ENCODE results near the gene ADAMTS8. TPM values are rescaled to one million over a fixed set of nuclear protein-coding genes. Genes with fewer than 3 reads are reported as not detected.

Gene ADAMTS8, protein sequence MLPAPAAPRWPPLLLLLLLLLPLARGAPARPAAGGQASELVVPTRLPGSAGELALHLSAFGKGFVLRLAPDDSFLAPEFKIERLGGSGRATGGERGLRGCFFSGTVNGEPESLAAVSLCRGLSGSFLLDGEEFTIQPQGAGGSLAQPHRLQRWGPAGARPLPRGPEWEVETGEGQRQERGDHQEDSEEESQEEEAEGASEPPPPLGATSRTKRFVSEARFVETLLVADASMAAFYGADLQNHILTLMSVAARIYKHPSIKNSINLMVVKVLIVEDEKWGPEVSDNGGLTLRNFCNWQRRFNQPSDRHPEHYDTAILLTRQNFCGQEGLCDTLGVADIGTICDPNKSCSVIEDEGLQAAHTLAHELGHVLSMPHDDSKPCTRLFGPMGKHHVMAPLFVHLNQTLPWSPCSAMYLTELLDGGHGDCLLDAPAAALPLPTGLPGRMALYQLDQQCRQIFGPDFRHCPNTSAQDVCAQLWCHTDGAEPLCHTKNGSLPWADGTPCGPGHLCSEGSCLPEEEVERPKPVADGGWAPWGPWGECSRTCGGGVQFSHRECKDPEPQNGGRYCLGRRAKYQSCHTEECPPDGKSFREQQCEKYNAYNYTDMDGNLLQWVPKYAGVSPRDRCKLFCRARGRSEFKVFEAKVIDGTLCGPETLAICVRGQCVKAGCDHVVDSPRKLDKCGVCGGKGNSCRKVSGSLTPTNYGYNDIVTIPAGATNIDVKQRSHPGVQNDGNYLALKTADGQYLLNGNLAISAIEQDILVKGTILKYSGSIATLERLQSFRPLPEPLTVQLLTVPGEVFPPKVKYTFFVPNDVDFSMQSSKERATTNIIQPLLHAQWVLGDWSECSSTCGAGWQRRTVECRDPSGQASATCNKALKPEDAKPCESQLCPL
- total RNA-seq, result 3.9 TPM
- long read RNA-seq, full-length matches to known transcripts, result 6 of 16 reads
- long read RNA-seq, partial matches to known transcripts, result 6 of 16 reads
- long read RNA-seq, other reads (novel, unspliced or antisense), result 4 of 16 reads

GRCh38 chr11:130428316-130429119 is at the start of gene ADAMTS8:
Gene ADAMTS8 (minus strand): TSS chr11:130428609. CDS start chr11:130428286, 323 bp downstream.
- no peak for DNase-seq (ENCODE audit: low spot score)
- intact Hi-C loops (cut with DNase I), result loop anchor here (2.0 to 5.0 kb wide), 2 partner anchors 38 to 216 kb away; no protein-coding TSS in a partner anchor

GRCh38 chr11:130477586-130478203 is 49.3 kb upstream of the ADAMTS8 start:
- intact Hi-C loops (cut with DNase I), result loop anchor here (1.0 to 5.0 kb wide), 3 partner anchors 23 to 200 kb away; no protein-coding TSS in a partner anchor
- no peak for DNase-seq (ENCODE audit: low spot score)

DNA sequence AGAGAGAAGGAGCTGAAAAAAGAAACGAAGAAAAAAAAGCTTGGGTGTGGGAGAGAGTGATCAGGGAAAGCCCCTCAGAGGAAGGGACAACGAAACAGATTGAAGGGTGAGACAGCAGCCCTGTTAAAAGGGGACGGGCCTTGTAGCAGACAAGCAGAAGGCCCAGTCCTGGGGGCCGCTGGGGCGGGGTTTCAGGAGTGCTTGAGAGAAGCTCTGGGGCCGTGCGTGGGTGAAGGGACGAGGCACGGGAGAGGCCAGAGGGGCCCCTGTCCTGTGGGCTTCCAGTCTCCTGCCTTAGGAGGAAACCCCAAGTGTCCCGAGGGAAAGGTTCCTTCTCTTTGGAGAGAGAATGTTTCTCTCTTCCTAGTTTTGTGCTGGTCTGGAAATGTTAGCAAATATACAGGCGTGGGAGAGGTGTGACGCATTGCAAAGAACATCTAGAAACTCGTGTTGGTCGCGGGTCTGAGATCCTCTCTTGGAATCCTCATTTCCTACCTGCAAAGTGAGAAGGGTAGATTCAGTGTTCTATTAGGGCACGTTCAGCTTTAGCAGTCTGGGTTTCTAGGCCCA is 48.6 kb upstream of the ADAMTS8 start:
- no peak for DNase-seq (ENCODE audit: low spot score)
- intact Hi-C loops (cut with DNase I), result loop anchor here (2.0 to 5.0 kb wide), 2 partner anchors 22 to 200 kb away; no protein-coding TSS in a partner anchor

DNA sequence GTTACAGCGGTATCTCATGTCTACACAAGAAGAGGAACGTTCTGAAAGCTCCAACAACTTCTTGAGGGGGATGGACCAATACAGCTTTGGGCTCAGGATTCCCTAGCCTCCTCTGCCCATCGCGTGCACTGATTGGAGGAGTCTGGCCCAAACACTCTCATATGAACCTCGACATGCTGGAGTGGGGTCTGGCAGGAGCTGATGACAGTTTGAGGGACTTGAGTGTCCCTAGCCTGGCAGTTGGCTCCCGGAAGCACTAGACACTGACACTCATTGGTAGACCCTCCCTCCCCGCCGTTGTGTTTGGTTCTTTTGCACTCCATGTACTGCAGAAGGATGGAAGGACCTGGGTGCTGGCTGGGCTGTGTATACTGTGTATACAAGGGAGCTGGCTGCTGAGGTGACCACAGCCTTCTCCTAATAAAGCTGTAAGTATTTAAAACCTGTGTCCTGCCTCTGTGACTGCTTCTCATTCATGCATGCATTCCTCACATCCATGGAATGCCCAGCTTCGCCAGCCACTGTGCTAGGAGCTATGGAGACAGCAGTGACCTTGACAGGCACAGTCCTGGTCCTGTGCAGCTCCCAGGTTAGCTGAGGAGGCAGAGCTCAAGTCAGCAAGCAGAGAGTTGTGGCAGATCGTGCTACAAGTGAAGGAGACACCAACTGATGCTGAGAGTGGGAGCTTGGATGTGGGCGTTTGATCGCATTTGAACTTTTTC is 48.0 kb upstream of the ADAMTS8 start:
- intact Hi-C loops (cut with DNase I), result loop anchor here (2.0 to 5.0 kb wide), 2 partner anchors 22 to 201 kb away; no protein-coding TSS in a partner anchor
- DNase-seq (ENCODE audit: low spot score), result no peak

GRCh38 chr11:130475426-130476053 is 47.1 kb upstream of the ADAMTS8 start:
- intact Hi-C loops (cut with DNase I), result loop anchor here (2.0 to 5.0 kb wide), 2 partner anchors 21 to 202 kb away; no protein-coding TSS in a partner anchor
- no peak for DNase-seq (ENCODE audit: low spot score)

DNA sequence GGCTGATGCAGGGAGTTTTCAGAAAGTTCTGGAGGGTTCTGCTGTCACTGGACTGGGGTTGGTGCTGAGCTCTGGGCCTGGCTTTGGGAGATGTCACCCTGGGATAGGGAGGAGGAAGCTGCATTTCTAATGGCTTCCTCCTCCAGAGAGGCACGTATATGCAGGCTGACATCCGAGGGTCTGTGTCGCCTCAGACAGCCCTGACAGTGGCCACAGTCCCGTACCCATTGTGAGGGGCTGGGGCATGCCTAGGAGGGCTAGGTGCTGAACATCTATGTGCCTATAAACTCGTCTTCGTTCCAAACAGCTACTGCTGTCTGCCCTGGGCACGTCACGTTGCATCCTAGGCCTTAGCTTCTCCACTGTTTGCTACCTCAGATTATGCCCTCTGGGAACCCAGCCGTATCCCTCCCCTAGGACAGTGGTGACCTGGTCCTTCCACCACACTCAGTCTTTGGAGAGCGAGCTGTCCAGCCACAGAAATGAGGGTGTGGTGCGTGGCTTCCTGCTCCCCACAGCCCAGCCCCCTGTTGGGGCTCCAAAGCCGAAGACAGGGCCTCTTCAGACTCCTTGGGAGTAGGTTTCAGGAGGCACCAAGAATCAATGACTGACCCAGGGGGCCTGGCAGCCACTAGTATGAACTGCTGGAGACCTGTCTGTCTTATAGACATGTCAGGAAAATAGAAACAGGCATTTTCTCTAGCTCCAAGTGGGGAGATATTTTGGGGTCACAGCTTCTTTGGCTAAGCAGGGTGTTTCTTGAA is 46.4 kb upstream of the ADAMTS8 start:
- no peak for DNase-seq (ENCODE audit: low spot score)
- intact Hi-C loops (cut with DNase I), result loop anchor here (5.0 kb wide), 1 partner anchor 202 kb away; no protein-coding TSS in a partner anchor

DNA sequence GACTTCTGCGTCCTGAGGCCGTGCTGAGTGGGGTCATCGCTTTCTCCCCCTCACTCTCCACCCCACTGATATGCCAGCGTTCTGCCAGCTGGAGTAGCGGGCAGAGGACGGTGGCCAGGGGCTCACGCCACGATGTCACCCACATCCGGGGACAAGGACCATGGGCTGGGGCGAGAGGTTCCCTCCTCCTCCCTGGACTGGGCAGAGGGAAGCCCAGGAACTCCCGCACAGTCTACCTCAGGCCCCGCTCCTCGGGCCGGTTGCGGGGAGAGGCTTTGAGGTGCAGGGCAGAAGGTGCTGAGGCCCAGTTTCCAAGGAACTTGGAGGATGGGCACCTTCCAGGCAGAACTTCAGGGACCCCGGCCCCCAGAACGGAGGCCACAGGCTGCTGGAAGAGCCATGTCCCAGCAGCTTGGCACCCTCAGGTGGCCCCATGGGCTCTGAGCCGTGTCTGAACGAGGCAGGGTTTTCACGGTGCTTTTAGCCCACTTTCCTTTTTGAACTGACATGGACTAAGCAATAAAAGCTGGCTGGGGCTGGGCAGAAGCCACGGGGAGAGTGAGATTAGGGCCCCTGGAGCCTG is 45.5 kb upstream of the ADAMTS8 start:
- intact Hi-C loops (cut with DNase I), result no loop called here
- no peak for DNase-seq (ENCODE audit: low spot score)

DNA sequence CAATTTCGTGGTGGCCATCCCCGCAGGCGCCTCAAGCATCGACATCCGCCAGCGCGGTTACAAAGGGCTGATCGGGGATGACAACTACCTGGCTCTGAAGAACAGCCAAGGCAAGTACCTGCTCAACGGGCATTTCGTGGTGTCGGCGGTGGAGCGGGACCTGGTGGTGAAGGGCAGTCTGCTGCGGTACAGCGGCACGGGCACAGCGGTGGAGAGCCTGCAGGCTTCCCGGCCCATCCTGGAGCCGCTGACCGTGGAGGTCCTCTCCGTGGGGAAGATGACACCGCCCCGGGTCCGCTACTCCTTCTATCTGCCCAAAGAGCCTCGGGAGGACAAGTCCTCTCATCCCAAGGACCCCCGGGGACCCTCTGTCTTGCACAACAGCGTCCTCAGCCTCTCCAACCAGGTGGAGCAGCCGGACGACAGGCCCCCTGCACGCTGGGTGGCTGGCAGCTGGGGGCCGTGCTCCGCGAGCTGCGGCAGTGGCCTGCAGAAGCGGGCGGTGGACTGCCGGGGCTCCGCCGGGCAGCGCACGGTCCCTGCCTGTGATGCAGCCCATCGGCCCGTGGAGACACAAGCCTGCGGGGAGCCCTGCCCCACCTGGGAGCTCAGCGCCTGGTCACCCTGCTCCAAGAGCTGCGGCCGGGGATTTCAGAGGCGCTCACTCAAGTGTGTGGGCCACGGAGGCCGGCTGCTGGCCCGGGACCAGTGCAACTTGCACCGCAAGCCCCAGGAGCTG is 44.8 kb upstream of the ADAMTS8 start:
- DNase-seq (ENCODE audit: low spot score), result no peak
- intact Hi-C loops (cut with DNase I), result no loop called here

DNA sequence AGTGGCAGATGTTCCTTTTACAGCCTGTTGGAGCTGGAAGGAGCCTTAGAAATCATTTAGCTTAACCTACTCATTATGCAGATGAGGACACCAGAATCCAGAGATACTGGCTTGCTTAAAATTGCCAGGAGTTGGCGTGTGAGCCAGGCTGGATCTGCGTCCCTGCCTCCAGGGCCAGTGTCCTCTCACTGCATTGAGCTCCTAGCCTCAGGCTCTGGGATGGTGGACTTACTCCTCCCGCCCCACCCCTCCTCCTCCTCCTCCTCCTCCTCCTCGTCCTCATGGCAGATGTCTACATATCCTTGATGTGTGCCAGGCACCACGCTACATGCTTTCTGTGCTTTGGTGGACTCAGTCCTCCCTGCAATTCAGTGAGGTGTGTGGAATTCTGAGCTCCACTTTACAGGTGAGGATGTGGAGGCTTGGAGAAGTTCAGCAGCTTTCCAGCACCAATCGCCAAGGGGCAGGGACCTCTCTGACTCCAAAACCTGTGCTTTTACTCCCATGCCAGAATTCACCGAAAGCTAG is 44.1 kb upstream of the ADAMTS8 start:
- intact Hi-C loops (cut with DNase I), result no loop called here
- no peak for DNase-seq (ENCODE audit: low spot score)

DNA sequence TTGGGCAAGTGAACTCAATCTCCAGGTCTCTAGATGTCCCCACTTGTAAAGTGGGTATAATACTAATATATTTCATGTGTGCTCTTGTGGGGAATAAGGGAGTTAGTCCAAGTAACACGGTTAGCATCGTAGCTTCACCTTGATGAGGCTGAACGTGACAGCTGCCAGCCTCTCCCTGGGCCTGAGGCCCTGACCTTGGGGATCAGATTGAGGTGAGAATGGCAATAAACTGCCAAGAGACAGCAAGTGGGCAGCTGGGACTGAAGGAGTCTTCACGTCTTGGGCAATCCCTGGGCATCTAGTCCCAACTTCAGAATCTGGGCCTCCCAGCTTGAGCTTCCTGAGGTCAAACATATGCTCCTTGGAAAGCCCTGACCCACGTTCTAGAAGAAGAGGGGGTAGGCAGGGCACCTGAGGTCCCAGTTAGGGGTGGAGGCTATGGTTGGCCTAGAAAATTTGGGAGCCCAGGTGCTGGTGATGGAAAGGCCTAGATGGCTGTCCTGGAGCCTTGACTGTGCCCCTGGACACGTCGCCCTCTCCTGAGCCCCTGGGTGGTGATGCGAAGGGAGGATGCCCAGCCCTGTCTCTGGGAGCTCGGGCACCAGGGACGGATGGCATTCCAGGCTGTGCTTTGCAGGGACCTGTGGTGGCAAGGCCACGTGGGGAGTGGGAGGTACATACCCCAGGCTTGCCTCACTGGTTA is 43.5 kb upstream of the ADAMTS8 start:
- no peak for DNase-seq (ENCODE audit: low spot score)
- intact Hi-C loops (cut with DNase I), result no loop called here

GRCh38 chr11:130470832-130471706 is 42.7 kb upstream of the ADAMTS8 start:
- DNase-seq (ENCODE audit: low spot score), result no peak
- intact Hi-C loops (cut with DNase I), result no loop called here

GRCh38 chr11:130469181-130469580 is 40.8 kb upstream of the ADAMTS8 start:
- intact Hi-C loops (cut with DNase I), result no loop called here

DNA sequence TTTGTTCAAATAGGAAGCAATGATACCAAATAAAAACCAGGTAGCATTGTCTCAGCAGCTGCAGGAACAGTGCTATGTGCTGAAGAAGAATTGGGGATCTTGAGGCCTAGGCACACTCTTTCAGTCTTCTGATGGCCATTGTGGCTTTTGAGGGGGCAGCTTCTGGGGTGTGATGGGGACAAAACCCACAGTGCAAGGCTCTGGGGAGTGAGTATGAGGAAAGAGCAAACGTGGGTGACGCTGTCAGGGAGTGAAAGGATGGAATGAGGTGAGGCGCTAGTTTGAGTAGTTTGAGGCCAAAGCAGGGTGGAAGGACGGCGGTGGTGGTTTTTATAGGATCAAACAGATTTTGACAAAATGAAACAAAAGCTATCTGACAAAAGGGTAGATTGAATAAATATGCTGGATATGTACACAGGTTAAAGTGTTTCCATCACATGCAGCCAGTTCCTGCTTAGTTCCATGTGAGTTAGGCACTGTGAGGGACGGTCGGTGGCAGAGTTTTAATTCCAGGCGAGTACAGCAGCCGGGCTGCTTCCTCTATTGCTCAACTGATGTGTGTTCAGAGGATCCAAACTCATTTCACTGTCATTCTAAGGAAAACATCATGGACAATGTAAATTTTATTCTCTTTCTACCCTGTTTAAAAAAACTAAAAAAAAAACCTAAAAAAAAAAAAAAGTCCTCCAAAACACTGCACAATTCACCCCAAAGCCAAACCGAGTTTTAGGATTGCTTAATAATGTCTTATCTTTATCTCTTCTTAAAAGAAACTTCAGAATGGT is 38.9 kb upstream of the ADAMTS8 start:
- intact Hi-C loops (cut with DNase I), result no loop called here
- no peak for DNase-seq (ENCODE audit: low spot score)

More at GRCh38 chr11:130469181-130469580, 40.8 kb upstream of the ADAMTS8 start:
- no peak for DNase-seq (ENCODE audit: low spot score)
